GM23248 (cell line): ENCODE results near the gene WDSUB1.

Source experiments
- EZH2 ChIP-seq: fragments of 200-600 bp; sonication (generic); IDR thresholded peaks from 2 replicates; pipeline ENCODE4 v1.6.1; 2018; ENCODE audit warnings: antibody characterized with exemption, mild to moderate bottlenecking; ENCODE audit not compliant: insufficient read depth, poor library complexity, severe bottlenecking
- EZH2phosphoT487 ChIP-seq: fragments of 200-600 bp; sonication (generic); IDR thresholded peaks from 2 replicates; pipeline ENCODE4 v1.6.1; 2018; ENCODE audit warnings: antibody characterized with exemption, moderate library complexity, mild to moderate bottlenecking, low read depth; ENCODE audit not compliant: insufficient read depth

- TF ChIP-seq EZH2 (no peak), EZH2phosphoT487 (no peak)
These were observed 3.0 kb downstream of the WDSUB1 start for GRCh38 chr2:159283529-159283928.
